NB4 (cell line): ENCODE data around the gene ZMYND19.
A peak's percentile ranks its signal among the peaks of the same experiment; 100 is the strongest.
"Not testable (repeated sequence)": the region's sequence is repeated elsewhere in the genome, so short reads cannot be mapped to it uniquely, and the experiment has no call there.

Experiments
- DNase-seq: peaks from one replicate; pipeline ENCODE4 v3.0.0; 2010; ENCODE audit warnings: low read depth
- H3K4me3 ChIP-seq: one replicate; pipeline ENCODE4 v1.5.1; 2011; ENCODE audit warnings: mild to moderate bottlenecking, low read depth, low read length, moderate library complexity
- MAX ChIP-seq: IDR thresholded peaks from 2 replicates; pipeline ENCODE4 v1.6.1; 2011; ENCODE audit warnings: low read depth, low read length
- MYC ChIP-seq: IDR thresholded peaks from 2 replicates; pipeline ENCODE4 v1.6.1; 2011; ENCODE audit warnings: low read depth, low read length
- POLR2A ChIP-seq: IDR thresholded peaks from 2 replicates; pipeline ENCODE4 v1.6.1; 2011; ENCODE audit warnings: mild to moderate bottlenecking; ENCODE audit not compliant: insufficient read length; ENCODE audit errors: extremely low read depth
- TF ChIP-seq, protein P1 (sequence below): IDR thresholded peaks from one replicate; pipeline ENCODE4 v1.5.1; 2012; ENCODE audit warnings: low read depth, low read length

ZMYND19 gene

DNA sequence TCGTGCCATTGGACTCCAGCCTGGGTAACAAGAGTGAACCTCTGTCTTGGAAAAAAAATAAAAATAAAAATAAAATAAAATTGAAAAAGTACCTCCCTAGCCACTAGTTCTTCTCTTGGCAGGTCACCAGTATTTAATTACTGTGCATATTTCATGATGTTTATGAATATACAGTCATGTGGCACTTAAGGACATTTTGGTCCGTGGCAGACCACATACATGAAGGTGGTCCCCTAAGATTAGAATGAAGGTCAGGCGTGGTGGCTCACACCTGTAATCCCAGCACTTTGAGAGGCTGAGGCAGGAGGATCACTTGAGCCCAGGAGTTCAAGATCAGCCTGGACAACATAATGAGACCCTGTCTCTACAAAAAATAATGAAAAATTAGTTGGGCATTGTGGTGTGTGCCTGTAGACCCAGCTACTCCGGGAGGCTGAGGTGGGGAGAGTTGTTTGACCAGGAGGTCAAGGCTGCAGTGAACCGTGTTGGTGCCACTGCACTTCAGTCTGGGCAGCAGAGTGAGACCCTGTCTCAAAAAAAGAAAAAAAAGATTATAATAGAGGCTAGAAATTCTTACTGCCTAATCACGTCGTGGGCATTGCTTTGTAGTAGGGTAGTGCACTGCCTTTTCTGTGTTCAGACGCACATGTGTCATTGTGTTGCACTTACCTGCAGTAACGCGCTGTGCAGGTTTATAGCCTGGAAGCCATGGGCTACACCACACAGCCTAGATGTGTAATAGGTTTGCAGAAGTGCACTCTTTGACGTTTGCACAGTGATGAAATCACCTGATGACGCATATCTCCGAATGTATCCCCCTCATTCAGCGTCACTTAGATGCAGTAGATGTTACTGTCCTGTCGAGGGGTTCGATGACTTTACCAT is 41.3 kb upstream of the ZMYND19 start:
- no peak for DNase-seq
- no peak overlapping the region for H3K4me3 ChIP-seq
- TF ChIP-seq, protein P1, sequence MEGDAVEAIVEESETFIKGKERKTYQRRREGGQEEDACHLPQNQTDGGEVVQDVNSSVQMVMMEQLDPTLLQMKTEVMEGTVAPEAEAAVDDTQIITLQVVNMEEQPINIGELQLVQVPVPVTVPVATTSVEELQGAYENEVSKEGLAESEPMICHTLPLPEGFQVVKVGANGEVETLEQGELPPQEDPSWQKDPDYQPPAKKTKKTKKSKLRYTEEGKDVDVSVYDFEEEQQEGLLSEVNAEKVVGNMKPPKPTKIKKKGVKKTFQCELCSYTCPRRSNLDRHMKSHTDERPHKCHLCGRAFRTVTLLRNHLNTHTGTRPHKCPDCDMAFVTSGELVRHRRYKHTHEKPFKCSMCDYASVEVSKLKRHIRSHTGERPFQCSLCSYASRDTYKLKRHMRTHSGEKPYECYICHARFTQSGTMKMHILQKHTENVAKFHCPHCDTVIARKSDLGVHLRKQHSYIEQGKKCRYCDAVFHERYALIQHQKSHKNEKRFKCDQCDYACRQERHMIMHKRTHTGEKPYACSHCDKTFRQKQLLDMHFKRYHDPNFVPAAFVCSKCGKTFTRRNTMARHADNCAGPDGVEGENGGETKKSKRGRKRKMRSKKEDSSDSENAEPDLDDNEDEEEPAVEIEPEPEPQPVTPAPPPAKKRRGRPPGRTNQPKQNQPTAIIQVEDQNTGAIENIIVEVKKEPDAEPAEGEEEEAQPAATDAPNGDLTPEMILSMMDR = no peak
- TF ChIP-seq MYC = no peak
- TF ChIP-seq POLR2A = no peak
- no peak for TF ChIP-seq MAX

- DNase-seq = no peak
- TF ChIP-seq MYC = no peak
- TF ChIP-seq, protein P1 = no peak
- no peak for TF ChIP-seq POLR2A
- no peak for TF ChIP-seq MAX
- H3K4me3 ChIP-seq = no peak overlapping the region
These were observed 40.4 kb upstream of the ZMYND19 start for GRCh38 chr9:137630679-137631078.

- TF ChIP-seq MAX = no peak
- no peak for TF ChIP-seq POLR2A
- TF ChIP-seq, protein P1 = no peak
- no peak overlapping the region for H3K4me3 ChIP-seq
- no peak for DNase-seq
These were observed 39.8 kb upstream of the ZMYND19 start for GRCh38 chr9:137630126-137630525.

DNA sequence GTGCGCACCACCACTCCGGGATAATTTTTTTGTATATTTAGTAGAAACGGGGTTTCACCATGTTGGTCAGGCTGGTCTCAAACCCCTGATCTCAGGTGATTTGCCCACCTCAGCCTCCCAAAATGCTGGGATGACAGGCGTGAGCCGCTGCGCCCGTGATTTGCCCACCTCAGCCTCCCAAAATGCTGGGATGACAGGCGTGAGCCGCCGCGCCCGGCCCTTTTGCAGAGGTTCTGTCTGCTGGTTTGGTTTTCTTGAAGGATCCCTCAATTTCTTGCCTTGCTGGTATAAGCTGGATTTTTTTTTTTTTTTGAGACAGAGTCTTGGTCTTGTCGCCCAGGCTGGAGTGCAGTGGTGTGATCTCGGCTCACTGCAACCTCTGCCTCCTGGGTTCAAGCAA is 37.1 kb upstream of the ZMYND19 start:
- not testable (repeated sequence) for H3K4me3 ChIP-seq, DNase-seq

GRCh38 chr9:137626464-137626863 is 36.2 kb upstream of the ZMYND19 start:
- no peak for TF ChIP-seq MAX
- no peak overlapping the region for H3K4me3 ChIP-seq
- DNase-seq = no peak

DNA sequence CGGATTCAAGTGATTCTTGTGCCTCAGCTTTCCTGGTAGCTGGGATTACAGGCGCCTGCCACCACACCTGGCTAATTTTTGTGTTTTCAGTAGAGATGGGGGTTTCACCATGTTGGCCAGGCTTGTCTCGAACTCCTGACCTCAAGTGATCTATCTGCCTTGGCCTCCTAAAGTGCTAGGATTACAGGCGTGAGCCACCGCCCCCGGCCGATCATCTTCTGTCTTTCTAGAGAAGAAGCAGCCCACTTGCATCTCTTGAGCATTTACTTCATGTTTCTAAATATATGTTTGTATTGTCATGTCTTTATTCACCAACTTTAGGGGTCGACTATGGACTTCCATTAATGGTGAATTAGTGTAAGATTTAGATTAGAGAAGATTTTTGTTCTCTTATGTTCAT is 31.9 kb upstream of the ZMYND19 start:
- not testable (repeated sequence) for DNase-seq, H3K4me3 ChIP-seq

DNA sequence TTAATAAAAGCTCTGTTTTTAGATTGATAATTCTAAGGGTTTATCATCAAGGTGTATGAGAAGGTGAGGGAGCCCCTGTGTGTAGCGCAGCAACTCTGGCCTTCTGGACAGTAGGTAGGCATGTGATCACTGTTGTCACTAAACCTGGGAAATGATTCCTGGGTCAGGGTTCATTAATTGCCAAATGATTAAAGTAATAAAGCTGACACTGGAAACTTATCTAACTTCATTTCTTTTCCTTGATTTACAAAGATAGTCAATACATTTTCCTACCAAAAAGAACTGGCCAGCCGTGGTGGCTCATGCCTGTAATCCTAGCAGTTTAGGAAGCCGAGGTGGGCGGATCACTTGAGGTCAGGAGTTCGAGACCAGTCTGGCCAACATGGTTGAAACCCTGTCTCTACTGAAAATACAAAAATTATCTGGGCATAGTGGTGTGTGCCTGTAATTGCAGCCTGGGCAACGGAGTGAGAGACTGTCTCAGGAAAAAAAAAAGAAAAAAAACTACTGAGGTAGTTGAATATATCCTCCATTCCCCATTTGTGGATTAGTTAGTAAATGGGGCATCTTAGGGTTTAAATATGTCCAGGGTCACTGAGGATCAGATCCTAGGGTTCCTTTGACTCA is 30.9 kb upstream of the ZMYND19 start:
- H3K4me3 ChIP-seq = no peak overlapping the region
- DNase-seq = no peak
- TF ChIP-seq POLR2A = no peak
- TF ChIP-seq, protein P1 = peak; percentile 17
